Body of pancreas (tissue), 4 donors: ENCODE results near the gene RFTN1.

Experiments used
- POLR2A ChIP-seq, 3 donors: fragments of 450-650 bp; IDR thresholded peaks; one replicate each; pipeline ENCODE4 v1.6.1; 2016; ENCODE audit warnings: antibody characterized with exemption in 3 of 3, mild to moderate bottlenecking in 2 of 3
- TF ChIP-seq, protein P1 (sequence below), 7 experiments: fragments of 450-650 bp in 4 of 7; fragments of 200-600 bp in 3 of 7; sonication (generic) in 3 of 7; IDR thresholded peaks; one replicate each; pipeline ENCODE4 v1.5.1; 2016 to 2019; ENCODE audit warnings: antibody characterized with exemption in 7 of 7

DNA sequence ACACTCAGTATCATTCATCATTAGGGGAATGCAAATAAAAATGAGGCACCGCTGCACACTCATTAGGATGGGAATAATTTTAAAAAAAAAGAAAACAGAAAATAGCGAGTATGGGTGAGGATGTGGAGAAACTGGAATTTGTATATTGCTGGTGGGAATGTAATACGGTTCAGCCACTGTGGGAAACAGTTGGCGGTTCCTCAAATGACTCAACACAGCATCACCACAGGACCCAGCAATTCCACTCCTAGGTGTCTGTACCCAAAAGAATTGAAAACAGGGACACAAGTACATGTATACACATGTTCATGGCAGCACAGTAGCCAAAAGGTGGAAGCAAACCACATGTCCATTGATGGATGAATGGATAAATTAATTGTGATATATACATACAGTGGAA, 35.2 kb upstream of the RFTN1 start:
- TF ChIP-seq, protein P1, sequence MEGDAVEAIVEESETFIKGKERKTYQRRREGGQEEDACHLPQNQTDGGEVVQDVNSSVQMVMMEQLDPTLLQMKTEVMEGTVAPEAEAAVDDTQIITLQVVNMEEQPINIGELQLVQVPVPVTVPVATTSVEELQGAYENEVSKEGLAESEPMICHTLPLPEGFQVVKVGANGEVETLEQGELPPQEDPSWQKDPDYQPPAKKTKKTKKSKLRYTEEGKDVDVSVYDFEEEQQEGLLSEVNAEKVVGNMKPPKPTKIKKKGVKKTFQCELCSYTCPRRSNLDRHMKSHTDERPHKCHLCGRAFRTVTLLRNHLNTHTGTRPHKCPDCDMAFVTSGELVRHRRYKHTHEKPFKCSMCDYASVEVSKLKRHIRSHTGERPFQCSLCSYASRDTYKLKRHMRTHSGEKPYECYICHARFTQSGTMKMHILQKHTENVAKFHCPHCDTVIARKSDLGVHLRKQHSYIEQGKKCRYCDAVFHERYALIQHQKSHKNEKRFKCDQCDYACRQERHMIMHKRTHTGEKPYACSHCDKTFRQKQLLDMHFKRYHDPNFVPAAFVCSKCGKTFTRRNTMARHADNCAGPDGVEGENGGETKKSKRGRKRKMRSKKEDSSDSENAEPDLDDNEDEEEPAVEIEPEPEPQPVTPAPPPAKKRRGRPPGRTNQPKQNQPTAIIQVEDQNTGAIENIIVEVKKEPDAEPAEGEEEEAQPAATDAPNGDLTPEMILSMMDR (IDR thresholded peaks at IDR 0.05): no peak
- TF ChIP-seq POLR2A (IDR thresholded peaks at IDR 0.05): no peak
